ENCODE results near the gene LIPN.

- TF ChIP-seq, protein P1, sequence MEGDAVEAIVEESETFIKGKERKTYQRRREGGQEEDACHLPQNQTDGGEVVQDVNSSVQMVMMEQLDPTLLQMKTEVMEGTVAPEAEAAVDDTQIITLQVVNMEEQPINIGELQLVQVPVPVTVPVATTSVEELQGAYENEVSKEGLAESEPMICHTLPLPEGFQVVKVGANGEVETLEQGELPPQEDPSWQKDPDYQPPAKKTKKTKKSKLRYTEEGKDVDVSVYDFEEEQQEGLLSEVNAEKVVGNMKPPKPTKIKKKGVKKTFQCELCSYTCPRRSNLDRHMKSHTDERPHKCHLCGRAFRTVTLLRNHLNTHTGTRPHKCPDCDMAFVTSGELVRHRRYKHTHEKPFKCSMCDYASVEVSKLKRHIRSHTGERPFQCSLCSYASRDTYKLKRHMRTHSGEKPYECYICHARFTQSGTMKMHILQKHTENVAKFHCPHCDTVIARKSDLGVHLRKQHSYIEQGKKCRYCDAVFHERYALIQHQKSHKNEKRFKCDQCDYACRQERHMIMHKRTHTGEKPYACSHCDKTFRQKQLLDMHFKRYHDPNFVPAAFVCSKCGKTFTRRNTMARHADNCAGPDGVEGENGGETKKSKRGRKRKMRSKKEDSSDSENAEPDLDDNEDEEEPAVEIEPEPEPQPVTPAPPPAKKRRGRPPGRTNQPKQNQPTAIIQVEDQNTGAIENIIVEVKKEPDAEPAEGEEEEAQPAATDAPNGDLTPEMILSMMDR (IDR thresholded peaks at IDR 0.05): no peak
- TF ChIP-seq POLR2AphosphoS5 (IDR thresholded peaks at IDR 0.05; ENCODE audit: insufficient read depth in 1 of 2, low read depth in 1 of 2) (peak in 1 of 2 donors; percentile 80), POLR2A (IDR thresholded peaks at IDR 0.05) (no peak)
Observed at GRCh38 chr10:88820748-88821401, 61.1 kb downstream of the LIPN start.

Data from vagina (tissue), 2 donors.